Suprapubic skin (tissue), 4 donors: ENCODE results near the gene CPNE4. TPM values are rescaled to one million over a fixed set of nuclear protein-coding genes. Genes with fewer than 3 reads are reported as not detected.
"Not testable (repeated sequence)": the region's sequence is repeated elsewhere in the genome, so short reads cannot be mapped to it uniquely, and the experiment has no call there.

ENCODE experiments used
- DNase-seq, 2 donors: peaks; one replicate each; pipeline ENCODE4 v3.0.0-alpha.2; 2019; ENCODE audit warnings: low spot score in 2 of 2
- H3K27ac ChIP-seq: fragments of 200-600 bp; sonication (generic); one replicate; pipeline ENCODE4 v1.5.1; 2019
- H3K27me3 ChIP-seq: fragments of 200-600 bp; sonication (generic); one replicate; pipeline ENCODE4 v1.5.1; 2019
- H3K36me3 ChIP-seq: fragments of 200-600 bp; sonication (generic); one replicate; pipeline ENCODE4 v1.5.1; 2019
- H3K4me1 ChIP-seq: fragments of 200-600 bp; sonication (generic); one replicate; pipeline ENCODE4 v1.5.1; 2019
- H3K4me3 ChIP-seq: fragments of 200-600 bp; sonication (generic); one replicate; pipeline ENCODE4 v1.5.1; 2019; ENCODE audit warnings: mild to moderate bottlenecking
- H3K9me3 ChIP-seq: fragments of 200-600 bp; sonication (generic); one replicate; pipeline ENCODE4 v1.5.1; 2019
- EP300 ChIP-seq: sonication (generic); formaldehyde crosslinking; IDR thresholded peaks from one replicate; pipeline ENCODE4 v1.6.1; 2017; ENCODE audit warnings: antibody characterized with exemption
- POLR2A ChIP-seq, 2 donors: fragments of 450-650 bp; IDR thresholded peaks; one replicate each; pipeline ENCODE4 v1.6.1; 2017; ENCODE audit warnings: antibody characterized with exemption in 2 of 2, mild to moderate bottlenecking in 2 of 2, moderate library complexity in 2 of 2
- POLR2AphosphoS5 ChIP-seq, 3 donors: sonication (generic); formaldehyde crosslinking; IDR thresholded peaks; one replicate each; pipeline ENCODE4 v1.6.1; 2017; ENCODE audit warnings: antibody characterized with exemption in 3 of 3
- WGBS: methylation state at CpG from one replicate; pipeline ENCODE4 v1.1.5; 2018; 5-methylcytosine and 5-hydroxymethylcytosine counted together
- total RNA-seq, 4 donors: library from RNA; depleted of rRNA; stranded (reverse); fragments of >200 nt; gene quantifications; one replicate each; pipeline ENCODE4 v1.1.0, GENCODE V29; 2016
- TF ChIP-seq, protein P1 (sequence below), 2 donors: fragments of 200-600 bp in 1 of 2; fragments of 450-650 bp in 1 of 2; sonication (generic) in 1 of 2; IDR thresholded peaks; one replicate each; pipeline ENCODE4 v1.5.1; 2016 to 2019; ENCODE audit warnings: antibody characterized with exemption in 2 of 2, mild to moderate bottlenecking in 1 of 2, moderate library complexity in 1 of 2

The CPNE4 gene
- total RNA-seq, 4 donors from 2014 or later = 0.32 to 1.1 TPM; not detected in 2

DNA sequence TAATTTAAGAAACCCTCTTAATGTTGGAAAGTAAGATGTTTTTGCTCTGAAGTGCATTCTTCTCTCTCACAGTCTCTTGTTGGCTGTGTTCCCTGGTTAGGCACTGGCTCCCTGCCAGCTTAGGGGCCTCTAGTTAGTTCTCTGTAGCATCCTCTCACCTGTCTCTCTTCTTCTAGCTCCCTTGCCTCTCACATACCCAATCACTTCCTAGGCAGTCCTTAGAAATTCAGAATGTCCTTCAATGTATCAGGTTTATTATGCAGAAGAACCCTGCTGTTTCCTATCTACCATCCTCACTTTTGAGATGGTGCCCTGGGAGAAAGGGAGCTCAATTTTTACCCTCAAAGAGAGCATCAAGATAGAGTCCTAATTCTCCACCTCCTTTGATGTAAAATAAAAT lies 36.2 kb upstream of the CPNE4 start:
- Histone ChIP-seq H3K4me3 (no peak overlapping the region), H3K36me3 (no peaks in the 10 kb centered on the region), H3K27me3 (no peaks in the 10 kb centered on the region), H3K4me1 (no peaks in the 10 kb centered on the region), H3K9me3 (no peaks in the 10 kb centered on the region), H3K27ac (no peak overlapping the region)
- TF ChIP-seq, protein P1, sequence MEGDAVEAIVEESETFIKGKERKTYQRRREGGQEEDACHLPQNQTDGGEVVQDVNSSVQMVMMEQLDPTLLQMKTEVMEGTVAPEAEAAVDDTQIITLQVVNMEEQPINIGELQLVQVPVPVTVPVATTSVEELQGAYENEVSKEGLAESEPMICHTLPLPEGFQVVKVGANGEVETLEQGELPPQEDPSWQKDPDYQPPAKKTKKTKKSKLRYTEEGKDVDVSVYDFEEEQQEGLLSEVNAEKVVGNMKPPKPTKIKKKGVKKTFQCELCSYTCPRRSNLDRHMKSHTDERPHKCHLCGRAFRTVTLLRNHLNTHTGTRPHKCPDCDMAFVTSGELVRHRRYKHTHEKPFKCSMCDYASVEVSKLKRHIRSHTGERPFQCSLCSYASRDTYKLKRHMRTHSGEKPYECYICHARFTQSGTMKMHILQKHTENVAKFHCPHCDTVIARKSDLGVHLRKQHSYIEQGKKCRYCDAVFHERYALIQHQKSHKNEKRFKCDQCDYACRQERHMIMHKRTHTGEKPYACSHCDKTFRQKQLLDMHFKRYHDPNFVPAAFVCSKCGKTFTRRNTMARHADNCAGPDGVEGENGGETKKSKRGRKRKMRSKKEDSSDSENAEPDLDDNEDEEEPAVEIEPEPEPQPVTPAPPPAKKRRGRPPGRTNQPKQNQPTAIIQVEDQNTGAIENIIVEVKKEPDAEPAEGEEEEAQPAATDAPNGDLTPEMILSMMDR (IDR thresholded peaks at IDR 0.05) = no peak
- TF ChIP-seq POLR2AphosphoS5 (IDR thresholded peaks at IDR 0.05) = no peak
- TF ChIP-seq POLR2A (IDR thresholded peaks at IDR 0.05) = no peak
- no peak for DNase-seq

DNA sequence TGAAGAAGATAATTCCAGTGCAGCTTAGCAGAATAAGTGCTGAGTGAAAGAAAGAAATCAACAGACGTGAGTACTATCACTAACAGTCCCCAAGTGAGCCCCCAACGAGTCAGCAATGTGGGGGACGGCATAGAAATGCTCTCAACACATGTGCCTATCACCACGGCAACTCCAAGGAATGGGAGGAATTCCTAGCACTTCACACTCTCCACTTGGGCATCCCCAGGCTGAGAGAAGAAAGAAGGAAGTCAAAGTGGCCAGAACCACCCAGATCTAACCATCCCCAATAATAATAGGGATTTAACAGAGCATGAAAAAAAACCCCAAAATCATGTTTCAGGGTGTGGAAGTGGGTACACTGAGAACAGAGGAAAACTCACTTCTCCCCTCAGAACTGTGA lies 29.3 kb upstream of the CPNE4 start:
- no peaks in the 10 kb centered on the region for H3K4me1 ChIP-seq
- no peak for DNase-seq
- H3K27me3 ChIP-seq = no peaks in the 10 kb centered on the region
- WGBS = 15% methylated on average over 3 of the region's 4 CpGs
- H3K4me3 ChIP-seq = no peak overlapping the region
- no peak overlapping the region for H3K27ac ChIP-seq
- H3K36me3 ChIP-seq = no peaks in the 10 kb centered on the region
- no peaks in the 10 kb centered on the region for H3K9me3 ChIP-seq
- TF ChIP-seq, protein P1 (IDR thresholded peaks at IDR 0.05) = no peak
- TF ChIP-seq EP300 (no peak), POLR2A (IDR thresholded peaks at IDR 0.05) (no peak), POLR2AphosphoS5 (IDR thresholded peaks at IDR 0.05) (no peak)

DNA sequence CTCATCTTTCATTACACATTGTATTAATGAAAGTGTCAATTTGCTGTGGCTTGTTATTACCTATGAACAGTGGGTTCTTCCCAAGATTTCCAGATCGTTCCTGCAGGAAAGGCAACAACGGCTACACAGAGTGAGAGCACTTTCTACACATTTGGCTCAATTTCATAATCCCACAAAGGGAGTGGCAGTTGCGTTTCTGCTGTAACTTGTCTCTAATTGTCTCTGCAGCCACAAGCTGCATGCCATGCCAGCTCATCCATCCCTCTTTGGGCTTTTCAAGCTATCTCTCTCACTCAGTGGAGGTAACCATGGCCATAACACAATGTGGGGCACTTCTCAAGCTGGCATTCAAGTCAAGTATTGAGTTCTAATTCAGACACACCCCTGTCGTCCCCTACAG lies 27.7 kb upstream of the CPNE4 start:
- no peak overlapping the region for H3K4me3 ChIP-seq
- no peaks in the 10 kb centered on the region for H3K4me1 ChIP-seq
- no peaks in the 10 kb centered on the region for H3K9me3 ChIP-seq
- TF ChIP-seq POLR2A (IDR thresholded peaks at IDR 0.05) = no peak
- TF ChIP-seq EP300 = no peak
- no peaks in the 10 kb centered on the region for H3K27me3 ChIP-seq
- WGBS = 73% methylated on average over 4 of the region's 4 CpGs
- H3K27ac ChIP-seq = no peak overlapping the region
- H3K36me3 ChIP-seq = no peaks in the 10 kb centered on the region
- no peak for DNase-seq

DNA sequence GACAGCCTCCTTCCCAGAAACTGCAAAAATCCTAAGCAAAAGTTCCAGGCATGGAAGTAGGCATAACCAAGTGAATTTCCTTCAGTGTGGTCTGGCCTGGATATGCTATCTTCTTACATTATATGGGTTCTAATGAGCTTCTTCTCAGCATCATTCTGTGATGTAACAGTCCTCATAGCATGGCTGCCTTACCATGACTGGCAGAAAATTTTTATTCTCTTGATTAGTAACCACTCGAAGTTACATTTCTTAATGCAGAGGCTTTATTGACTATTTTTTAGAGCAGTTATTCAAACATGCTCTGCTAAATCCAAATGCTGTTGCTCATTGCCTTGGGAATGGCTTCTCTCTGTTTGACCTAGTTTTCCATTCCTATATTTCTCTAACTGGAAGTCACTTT lies 21.1 kb upstream of the CPNE4 start:
- no peak for DNase-seq
- Histone ChIP-seq H3K36me3 (no peaks in the 10 kb centered on the region), H3K27me3 (no peaks in the 10 kb centered on the region), H3K4me3 (no peak overlapping the region), H3K9me3 (no peaks in the 10 kb centered on the region), H3K4me1 (no peaks in the 10 kb centered on the region), H3K27ac (no peak overlapping the region)
- no peak for TF ChIP-seq POLR2A (IDR thresholded peaks at IDR 0.05)
- no peak for TF ChIP-seq EP300
- no peak for TF ChIP-seq POLR2AphosphoS5 (IDR thresholded peaks at IDR 0.05)
- TF ChIP-seq, protein P1 (IDR thresholded peaks at IDR 0.05) = no peak
- WGBS = 97% methylated on average over 1 of the region's 1 CpG

DNA sequence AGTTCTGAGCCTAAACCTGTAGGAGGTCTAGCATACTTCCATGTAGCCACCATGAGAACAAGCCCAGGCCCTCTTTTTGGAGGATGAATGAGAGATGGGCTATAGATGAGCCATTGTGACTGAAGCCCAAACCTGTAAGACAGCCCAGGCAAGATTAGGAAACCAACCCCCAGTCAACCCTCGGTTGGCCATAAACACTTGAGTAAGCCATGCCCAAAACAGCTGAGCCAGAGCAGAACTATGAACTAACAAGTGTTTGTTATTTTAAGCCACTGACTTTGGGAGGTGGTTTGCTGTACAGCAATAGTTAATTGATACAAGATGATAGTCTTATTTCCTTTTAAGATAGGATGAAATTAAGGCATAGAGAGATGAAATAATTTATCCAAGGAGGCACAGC lies 12.4 kb upstream of the CPNE4 start:
- H3K27me3 ChIP-seq = no peaks in the 10 kb centered on the region
- DNase-seq = no peak
- no peak overlapping the region for H3K4me3 ChIP-seq
- TF ChIP-seq EP300 = no peak
- TF ChIP-seq, protein P1 (IDR thresholded peaks at IDR 0.05) = no peak
- WGBS = 20% methylated on average over 1 of the region's 1 CpG
- H3K36me3 ChIP-seq = no peaks in the 10 kb centered on the region
- H3K27ac ChIP-seq = no peak overlapping the region
- no peaks in the 10 kb centered on the region for H3K4me1 ChIP-seq
- no peaks in the 10 kb centered on the region for H3K9me3 ChIP-seq

DNA sequence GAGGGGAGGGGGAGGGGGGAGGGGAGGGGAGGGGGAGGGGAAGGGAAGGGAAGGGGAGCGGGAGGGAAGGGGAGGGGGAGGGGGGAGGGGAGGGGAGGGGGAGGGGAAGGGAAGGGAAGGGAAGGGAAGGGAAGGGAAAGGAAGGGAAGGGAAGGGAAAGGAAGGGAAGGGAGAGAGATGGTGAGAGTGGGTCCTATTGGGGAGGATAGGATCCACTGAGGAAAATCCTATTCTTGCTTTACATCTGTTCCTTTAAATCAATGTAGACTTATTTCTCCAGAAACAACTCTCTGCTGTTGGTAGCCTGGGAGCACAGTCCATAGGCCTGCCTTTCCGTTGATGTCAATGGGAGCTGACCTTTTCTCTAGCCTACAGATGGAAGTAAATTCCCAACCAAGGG lies 10.1 kb upstream of the CPNE4 start:
- not testable (repeated sequence) for DNase-seq, H3K27me3 ChIP-seq, H3K36me3 ChIP-seq, H3K4me1 ChIP-seq, H3K4me3 ChIP-seq, H3K9me3 ChIP-seq, H3K27ac ChIP-seq
- WGBS = 75% methylated on average over 1 of the region's 2 CpGs
